GM23248 (cell line): Measurements from ENCODE around the gene FAM3D. TPM values are rescaled to one million over a fixed set of nuclear protein-coding genes. Genes with fewer than 3 reads are reported as not detected.

Experiments used
- DNase-seq: peaks from one replicate; pipeline ENCODE4 v3.0.0-alpha.2; 2015
- H2AFZ ChIP-seq: fragments of 200-600 bp; sonication (generic); 2 replicates; pipeline ENCODE4 v1.6.1; 2016; ENCODE audit warnings: antibody characterized with exemption
- H3F3A ChIP-seq: fragments of 200-600 bp; sonication (generic); 2 replicates; pipeline ENCODE4 v1.6.1; 2016; ENCODE audit warnings: mild to moderate bottlenecking, antibody characterized with exemption, mixed run types; ENCODE audit not compliant: insufficient read depth
- H3K27ac ChIP-seq: fragments of 200-600 bp; sonication (generic); 2 replicates; pipeline ENCODE4 v1.5.1; 2016; ENCODE audit warnings: mild to moderate bottlenecking
- H3K27me3 ChIP-seq: fragments of 200-600 bp; sonication (generic); replicated peaks from 2 replicates; pipeline ENCODE4 v1.6.1; 2016; ENCODE audit warnings: mild to moderate bottlenecking; ENCODE audit not compliant: insufficient read depth
- H3K36me3 ChIP-seq: fragments of 200-600 bp; sonication (generic); 2 replicates; pipeline ENCODE4 v1.6.1; 2016; ENCODE audit warnings: low read depth, mild to moderate bottlenecking
- H3K4me1 ChIP-seq: fragments of 200-600 bp; sonication (generic); 2 replicates; pipeline ENCODE4 v1.6.1; 2016; ENCODE audit warnings: mild to moderate bottlenecking; ENCODE audit not compliant: insufficient read depth
- H3K4me2 ChIP-seq: fragments of 200-600 bp; sonication (generic); one replicate; pipeline ENCODE4 v1.6.1; 2016; ENCODE audit warnings: mild to moderate bottlenecking; ENCODE audit not compliant: unreplicated experiment
- H3K4me3 ChIP-seq: fragments of 200-600 bp; sonication (generic); 2 replicates; pipeline ENCODE4 v1.5.1; 2016; ENCODE audit warnings: mild to moderate bottlenecking
- H3K79me2 ChIP-seq: fragments of 200-600 bp; sonication (generic); 2 replicates; pipeline ENCODE4 v1.6.1; 2016; ENCODE audit warnings: mild to moderate bottlenecking; ENCODE audit not compliant: insufficient read depth
- H3K9ac ChIP-seq: fragments of 200-600 bp; sonication (generic); 2 replicates; pipeline ENCODE4 v1.6.1; 2016; ENCODE audit warnings: mild to moderate bottlenecking
- H3K9me2 ChIP-seq: fragments of 200-600 bp; sonication (generic); 2 replicates; pipeline ENCODE4 v1.6.1; 2016; ENCODE audit warnings: mixed run types, mild to moderate bottlenecking, moderate library complexity; ENCODE audit not compliant: insufficient read depth
- H3K9me3 ChIP-seq: fragments of 200-600 bp; sonication (generic); one replicate; pipeline ENCODE4 v1.6.1; 2017; ENCODE audit warnings: low read depth
- H4K20me1 ChIP-seq: fragments of 200-600 bp; sonication (generic); 2 replicates; pipeline ENCODE4 v1.6.0; 2016; ENCODE audit not compliant: insufficient read depth
- EZH2 ChIP-seq: fragments of 200-600 bp; sonication (generic); IDR thresholded peaks from 2 replicates; pipeline ENCODE4 v1.6.1; 2018; ENCODE audit warnings: antibody characterized with exemption, mild to moderate bottlenecking; ENCODE audit not compliant: insufficient read depth, poor library complexity, severe bottlenecking
- EZH2phosphoT487 ChIP-seq: fragments of 200-600 bp; sonication (generic); IDR thresholded peaks from 2 replicates; pipeline ENCODE4 v1.6.1; 2018; ENCODE audit warnings: antibody characterized with exemption, moderate library complexity, mild to moderate bottlenecking, low read depth; ENCODE audit not compliant: insufficient read depth
- WGBS, 2 experiments: methylation state at CpG; one replicate each; pipeline ENCODE4 v1.1.6; 2015 to 2017; ENCODE audit warnings: low lambda C conversion rate in 2 of 2, low coverage in 1 of 2; ENCODE audit errors: missing lambda C conversion rate in 2 of 2; 5-methylcytosine and 5-hydroxymethylcytosine counted together
- in situ Hi-C: fragments of 300-500 bp; cut with MboI; formaldehyde crosslinking; loops from 2 replicates; pipeline ENCODE4 v1.15.0; 2020
- polyA plus RNA-seq: library from polyadenylated mRNA; unstranded; fragments of >200 nt; fragmentation: Nextera tagmentation; extraction: Ambion mirVana; gene quantifications from 2 replicates; pipeline ENCODE4 v1.2.1, GENCODE V29; 2016
- total RNA-seq: library from RNA; depleted of rRNA; stranded (reverse); fragments of >200 nt; shearing (Covaris generic); gene quantifications from 2 replicates; pipeline ENCODE4 v1.2.3, GENCODE V29; 2014

FAM3D gene
- total and polyA plus RNA-seq, 2 experiments from 2014 or later = not detected

DNA sequence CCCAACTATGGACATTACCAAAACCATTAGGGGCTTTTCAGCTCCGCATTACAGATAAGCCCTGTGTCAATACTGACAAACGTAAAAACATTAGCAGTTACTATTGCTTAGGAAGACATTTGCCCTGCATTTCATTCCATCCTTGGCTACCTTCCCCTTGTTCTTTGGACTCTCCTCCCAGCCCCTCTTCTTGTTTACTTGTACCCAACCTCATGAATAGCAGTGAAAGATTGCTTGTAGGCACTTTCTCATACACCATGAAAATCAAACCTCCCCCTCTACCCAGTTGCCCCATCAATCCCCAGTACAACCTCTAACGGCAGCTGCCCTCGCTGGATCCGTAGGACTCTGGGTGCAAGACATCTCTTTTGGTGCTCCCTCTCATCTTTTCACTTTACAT, 72.5 kb downstream of the FAM3D start:
- WGBS, 2 experiments = 71 to 82% methylated on average over 5 of the region's 5 CpGs
- H2AFZ ChIP-seq = no peak overlapping the region
- H3K9me3 ChIP-seq = no peaks in the 10 kb centered on the region
- no peaks in the 10 kb centered on the region for H3F3A ChIP-seq
- no peaks in the 10 kb centered on the region for H3K4me1 ChIP-seq
- in situ Hi-C loops = no loop called here
- H3K4me2 ChIP-seq = no peak overlapping the region
- H4K20me1 ChIP-seq = no peaks in the 10 kb centered on the region
- DNase-seq = no peak
- no peak overlapping the region for H3K4me3 ChIP-seq
- H3K36me3 ChIP-seq = no peaks in the 10 kb centered on the region
- no peaks in the 10 kb centered on the region for H3K79me2 ChIP-seq
- no peak for TF ChIP-seq EZH2phosphoT487
- TF ChIP-seq EZH2 = no peak
- H3K9me2 ChIP-seq = no peaks in the 10 kb centered on the region
- H3K27ac ChIP-seq = no peak overlapping the region
- H3K9ac ChIP-seq = no peak overlapping the region
- no peaks in the 10 kb centered on the region for H3K27me3 ChIP-seq

DNA sequence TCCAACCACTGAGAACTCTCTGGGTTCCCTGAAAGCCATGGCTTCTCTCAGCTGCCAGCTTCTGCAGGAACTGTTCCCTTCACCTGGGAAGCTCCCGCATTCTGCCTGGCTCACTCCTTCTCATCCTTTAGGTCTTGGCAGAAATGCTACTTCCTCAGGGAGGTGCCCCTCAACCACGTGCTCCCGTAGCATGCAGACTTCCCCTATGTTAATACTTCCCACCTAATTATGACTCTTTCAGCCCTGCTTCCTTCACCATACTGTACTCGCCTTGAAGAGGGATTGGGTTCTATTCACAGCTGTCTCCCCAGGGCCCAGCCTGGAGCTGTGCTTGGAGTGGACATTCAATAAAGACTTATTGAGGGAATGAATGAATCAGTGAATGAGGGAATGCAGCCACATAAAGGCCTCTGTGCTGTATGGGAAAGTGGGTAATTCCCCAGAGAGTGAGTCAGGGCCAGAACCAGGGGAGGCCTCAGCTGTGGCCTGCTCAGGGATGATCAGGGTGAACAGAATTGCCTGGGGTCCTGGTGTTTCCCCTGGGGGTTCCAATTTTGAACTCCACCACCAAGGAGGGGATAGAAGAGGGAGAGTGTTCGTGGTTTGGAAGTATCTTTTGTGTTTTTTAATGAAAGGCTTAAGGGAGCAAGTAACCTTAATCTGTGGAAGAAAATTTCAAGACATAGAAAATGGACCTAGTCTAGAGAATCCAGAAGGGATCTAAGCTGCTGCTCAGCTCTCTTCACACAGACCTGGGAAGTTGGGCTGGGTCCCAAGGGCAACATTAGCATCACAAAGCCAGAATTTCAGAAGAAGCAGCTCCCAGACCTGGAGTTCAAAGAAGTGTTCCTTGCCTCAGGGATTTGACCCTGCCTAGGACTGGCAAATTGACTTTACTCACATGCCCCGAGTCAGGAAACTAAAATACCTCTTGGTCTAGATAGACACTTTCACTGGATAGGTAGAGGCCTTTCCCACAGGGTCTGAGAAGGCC, 74.8 kb downstream of the FAM3D start:
- no peak overlapping the region for H3K27ac ChIP-seq
- H3K36me3 ChIP-seq = no peaks in the 10 kb centered on the region
- no peaks in the 10 kb centered on the region for H3K9me3 ChIP-seq
- 56 to 69% methylated on average over 6 of the region's 6 CpGs for WGBS, 2 experiments
- H4K20me1 ChIP-seq = no peaks in the 10 kb centered on the region
- no peak overlapping the region for H3K4me3 ChIP-seq
- H3F3A ChIP-seq = no peaks in the 10 kb centered on the region
- peak; percentile 30 for DNase-seq
- H3K79me2 ChIP-seq = no peaks in the 10 kb centered on the region
- peaks cover 7% of the 10 kb centered on the region for H3K27me3 ChIP-seq
- in situ Hi-C loops = no loop called here
- TF ChIP-seq EZH2phosphoT487 = no peak
- no peak for TF ChIP-seq EZH2
- no peaks in the 10 kb centered on the region for H3K4me1 ChIP-seq
- H3K9me2 ChIP-seq = no peaks in the 10 kb centered on the region
- no peak overlapping the region for H3K4me2 ChIP-seq
- no peak overlapping the region for H3K9ac ChIP-seq
- no peak overlapping the region for H2AFZ ChIP-seq

DNA sequence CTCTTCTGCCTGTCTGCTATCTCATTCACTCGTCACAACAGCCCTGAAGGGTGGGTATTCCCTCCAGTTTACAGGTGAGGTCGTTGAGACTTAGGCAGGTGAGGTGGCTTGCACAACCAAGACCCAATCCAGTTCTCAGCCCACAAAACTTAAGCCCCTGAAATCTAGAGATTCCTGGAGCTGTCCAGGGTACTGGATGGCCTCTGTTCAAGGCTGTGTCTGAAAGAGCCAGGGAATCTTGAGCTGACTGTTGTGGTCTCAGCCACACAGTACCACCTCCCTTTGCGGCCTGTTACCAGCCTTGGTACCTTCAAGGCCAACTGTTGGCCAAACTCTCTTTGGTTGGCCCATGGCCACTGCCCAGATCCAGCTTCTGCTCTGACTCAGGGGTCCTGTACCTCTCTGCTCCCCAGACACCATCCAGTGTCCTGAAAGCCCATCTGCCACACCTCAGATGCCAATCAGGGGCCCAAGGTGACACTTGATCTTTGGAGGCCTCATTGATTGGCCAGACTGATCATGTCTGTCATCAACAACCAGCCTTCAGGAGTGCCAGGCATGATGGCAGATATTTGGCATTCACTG, 78.5 kb downstream of the FAM3D start:
- H3K9ac ChIP-seq = no peak overlapping the region
- H3K79me2 ChIP-seq = no peaks in the 10 kb centered on the region
- no peaks in the 10 kb centered on the region for H3F3A ChIP-seq
- H3K4me2 ChIP-seq = no peak overlapping the region
- TF ChIP-seq EZH2phosphoT487 (no peak), EZH2 (no peak)
- H3K27me3 ChIP-seq = peaks cover 20% of the 10 kb centered on the region
- WGBS, 2 experiments = 29 to 33% methylated on average over 3 of the region's 3 CpGs
- no peaks in the 10 kb centered on the region for H3K36me3 ChIP-seq
- H3K9me2 ChIP-seq = no peaks in the 10 kb centered on the region
- DNase-seq = peak; percentile 51
- no peak overlapping the region for H3K27ac ChIP-seq
- no peak overlapping the region for H2AFZ ChIP-seq
- H4K20me1 ChIP-seq = no peaks in the 10 kb centered on the region
- in situ Hi-C loops = no loop called here
- no peak overlapping the region for H3K4me3 ChIP-seq
- H3K4me1 ChIP-seq = peaks cover 3% of the 10 kb centered on the region; the same call in 1 of the 2 replicates
- no peaks in the 10 kb centered on the region for H3K9me3 ChIP-seq

DNA sequence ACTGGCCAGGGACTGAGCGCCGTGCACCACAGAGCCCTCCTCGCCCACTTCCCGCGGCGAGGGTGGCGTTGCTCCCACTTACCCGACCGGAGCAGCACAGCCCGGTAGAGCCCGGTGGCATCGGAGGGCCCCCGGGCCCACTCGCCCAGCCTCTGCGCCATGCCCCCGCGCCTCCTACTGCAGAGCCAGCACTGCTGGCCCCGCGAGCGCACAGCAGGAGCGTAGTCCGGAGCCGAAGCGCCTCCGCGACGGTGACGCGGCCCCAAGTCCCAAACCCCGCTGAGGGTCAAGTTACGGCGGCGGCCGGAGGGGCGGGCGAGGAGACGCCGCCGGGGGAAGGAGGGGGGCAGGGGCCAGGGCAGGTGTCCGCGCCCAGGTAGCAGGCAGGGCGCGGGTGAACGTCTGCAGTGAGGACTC, 79.8 kb downstream of the FAM3D start:
- TF ChIP-seq EZH2phosphoT487 (no peak), EZH2 (no peak)
- no peaks in the 10 kb centered on the region for H4K20me1 ChIP-seq
- no peak overlapping the region for H3K4me2 ChIP-seq
- no peaks in the 10 kb centered on the region for H3F3A ChIP-seq
- no peak overlapping the region for H3K27ac ChIP-seq
- H3K9ac ChIP-seq = no peak overlapping the region
- in situ Hi-C loops = no loop called here
- H3K4me1 ChIP-seq = peaks cover 3% of the 10 kb centered on the region; the same call in 1 of the 2 replicates
- no peaks in the 10 kb centered on the region for H3K9me3 ChIP-seq
- no peaks in the 10 kb centered on the region for H3K36me3 ChIP-seq
- peaks cover 20% of the 10 kb centered on the region for H3K27me3 ChIP-seq
- no peak overlapping the region for H3K4me3 ChIP-seq
- no peak for DNase-seq
- H3K79me2 ChIP-seq = no peaks in the 10 kb centered on the region
- H2AFZ ChIP-seq = no peak overlapping the region
- WGBS, 2 experiments = 8 to 14% methylated on average over 39 to 43 of the region's 44 CpGs
- no peaks in the 10 kb centered on the region for H3K9me2 ChIP-seq
